22Rv1 (cell line): ENCODE results near the gene USP15.

Experiments
- H3K27ac ChIP-seq: fragments of 450-650 bp; 2 replicates; pipeline ENCODE4 v1.5.1; 2017
- ZFX ChIP-seq: fragments of 450-650 bp; IDR thresholded peaks from 2 replicates; pipeline ENCODE4 v1.6.1; 2017; ENCODE audit warnings: antibody characterized with exemption, borderline replicate concordance
- TF ChIP-seq, protein P1 (sequence below): fragments of 450-650 bp; IDR thresholded peaks from 2 replicates; pipeline ENCODE4 v1.5.1; 2017; ENCODE audit warnings: mild to moderate bottlenecking

Gene USP15

DNA sequence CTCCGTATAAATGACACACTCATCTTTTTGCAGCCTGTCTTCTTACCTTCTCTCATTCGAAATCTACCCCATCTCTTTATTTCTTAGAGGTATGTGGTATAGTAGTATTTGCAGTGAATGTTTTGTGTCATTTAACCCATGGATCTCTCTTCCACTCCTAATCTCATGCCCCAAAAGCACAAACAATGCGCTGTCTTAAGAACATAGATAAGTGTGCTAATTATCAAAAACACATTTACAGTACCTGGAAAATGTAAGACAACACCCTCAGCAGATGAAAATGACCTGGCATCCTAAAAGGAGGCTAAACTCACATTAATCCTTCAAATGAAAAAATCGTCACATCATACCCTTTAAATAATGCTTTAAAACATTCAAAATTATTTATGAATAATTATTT is 10.7 kb downstream of the USP15 start:
- TF ChIP-seq ZFX: no peak
- TF ChIP-seq, protein P1, sequence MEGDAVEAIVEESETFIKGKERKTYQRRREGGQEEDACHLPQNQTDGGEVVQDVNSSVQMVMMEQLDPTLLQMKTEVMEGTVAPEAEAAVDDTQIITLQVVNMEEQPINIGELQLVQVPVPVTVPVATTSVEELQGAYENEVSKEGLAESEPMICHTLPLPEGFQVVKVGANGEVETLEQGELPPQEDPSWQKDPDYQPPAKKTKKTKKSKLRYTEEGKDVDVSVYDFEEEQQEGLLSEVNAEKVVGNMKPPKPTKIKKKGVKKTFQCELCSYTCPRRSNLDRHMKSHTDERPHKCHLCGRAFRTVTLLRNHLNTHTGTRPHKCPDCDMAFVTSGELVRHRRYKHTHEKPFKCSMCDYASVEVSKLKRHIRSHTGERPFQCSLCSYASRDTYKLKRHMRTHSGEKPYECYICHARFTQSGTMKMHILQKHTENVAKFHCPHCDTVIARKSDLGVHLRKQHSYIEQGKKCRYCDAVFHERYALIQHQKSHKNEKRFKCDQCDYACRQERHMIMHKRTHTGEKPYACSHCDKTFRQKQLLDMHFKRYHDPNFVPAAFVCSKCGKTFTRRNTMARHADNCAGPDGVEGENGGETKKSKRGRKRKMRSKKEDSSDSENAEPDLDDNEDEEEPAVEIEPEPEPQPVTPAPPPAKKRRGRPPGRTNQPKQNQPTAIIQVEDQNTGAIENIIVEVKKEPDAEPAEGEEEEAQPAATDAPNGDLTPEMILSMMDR: no peak
- no peak overlapping the region for H3K27ac ChIP-seq

DNA sequence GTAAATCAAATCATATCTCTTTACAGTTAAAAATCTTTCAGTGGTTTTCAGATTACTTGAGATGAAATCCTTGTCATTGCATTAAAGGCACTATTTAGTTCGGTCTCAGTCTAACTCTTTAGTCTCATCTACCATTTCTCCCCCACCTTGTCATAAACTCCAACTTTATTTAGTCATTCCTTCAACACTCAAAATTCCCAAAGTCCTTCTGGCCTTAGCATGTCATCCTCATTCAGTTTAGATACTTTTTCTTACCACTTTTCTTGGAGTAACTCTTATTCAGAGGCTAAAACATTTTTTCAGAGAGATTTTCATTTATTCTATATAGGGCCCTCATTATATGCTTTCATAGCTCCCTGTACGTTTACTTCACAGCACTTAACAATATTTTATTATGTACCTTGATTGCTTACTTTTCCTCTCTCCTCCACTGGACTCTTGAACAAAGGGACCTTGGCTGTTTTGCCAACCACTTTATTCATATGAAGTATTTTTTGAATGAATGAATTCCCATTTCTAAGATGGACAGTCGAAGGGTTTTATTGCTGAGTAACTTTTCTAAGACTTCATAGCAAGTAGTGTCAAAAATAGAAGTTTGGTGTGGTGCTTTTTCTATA is 12.8 kb downstream of the USP15 start:
- no peak overlapping the region for H3K27ac ChIP-seq
- TF ChIP-seq, protein P1: no peak
- no peak for TF ChIP-seq ZFX

DNA sequence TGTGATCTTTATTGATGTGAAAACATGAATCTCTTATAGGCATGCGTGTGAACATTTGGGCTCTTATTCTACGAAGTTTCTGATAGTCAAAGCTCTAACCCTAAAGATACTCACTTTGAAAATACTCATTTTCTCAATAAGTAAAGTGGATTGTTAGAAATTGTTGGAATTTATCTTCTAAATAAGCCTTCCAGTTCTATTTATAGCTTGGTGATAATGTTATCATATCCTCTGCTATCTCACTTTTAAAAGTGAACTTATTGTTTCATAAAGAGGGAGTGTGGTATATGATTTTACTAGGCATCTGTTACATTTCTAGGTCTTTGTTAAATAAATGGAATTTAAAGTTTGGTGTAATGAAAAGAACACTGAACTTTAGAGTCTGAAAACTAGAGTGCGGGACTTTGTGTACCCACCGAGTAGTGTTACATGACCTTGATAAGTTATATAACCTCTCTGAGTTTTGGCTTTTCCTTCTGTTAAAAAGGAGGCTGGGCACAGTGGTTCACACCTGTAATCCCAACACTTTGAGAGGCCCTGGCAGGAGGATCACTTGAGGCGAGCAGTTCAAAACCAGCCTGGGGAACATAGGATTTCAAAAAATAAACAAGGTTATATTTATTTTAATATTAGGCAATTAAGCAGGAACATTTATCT is 13.6 kb downstream of the USP15 start:
- no peak overlapping the region for H3K27ac ChIP-seq
- TF ChIP-seq ZFX: no peak
- TF ChIP-seq, protein P1: no peak

DNA sequence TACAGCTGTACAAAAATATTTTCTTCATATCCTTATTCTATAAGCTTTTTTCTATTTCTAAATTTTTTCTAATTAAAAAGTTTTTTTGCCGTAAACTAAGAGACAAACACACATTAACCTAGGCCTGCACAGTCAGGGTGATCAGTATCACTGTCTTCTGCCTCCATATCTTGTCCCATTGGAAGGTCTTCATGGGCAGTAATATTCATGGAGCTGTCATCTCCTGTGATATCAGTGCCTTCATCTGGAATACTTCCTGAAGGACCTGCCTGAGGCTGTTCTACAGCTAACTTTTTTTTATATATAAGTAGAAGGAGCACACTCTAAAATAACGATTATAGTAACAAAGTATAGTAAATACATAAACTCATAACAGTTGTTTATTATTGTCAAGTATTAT is 17.8 kb downstream of the USP15 start:
- no peak for TF ChIP-seq ZFX
- TF ChIP-seq, protein P1: no peak
- no peak overlapping the region for H3K27ac ChIP-seq

DNA sequence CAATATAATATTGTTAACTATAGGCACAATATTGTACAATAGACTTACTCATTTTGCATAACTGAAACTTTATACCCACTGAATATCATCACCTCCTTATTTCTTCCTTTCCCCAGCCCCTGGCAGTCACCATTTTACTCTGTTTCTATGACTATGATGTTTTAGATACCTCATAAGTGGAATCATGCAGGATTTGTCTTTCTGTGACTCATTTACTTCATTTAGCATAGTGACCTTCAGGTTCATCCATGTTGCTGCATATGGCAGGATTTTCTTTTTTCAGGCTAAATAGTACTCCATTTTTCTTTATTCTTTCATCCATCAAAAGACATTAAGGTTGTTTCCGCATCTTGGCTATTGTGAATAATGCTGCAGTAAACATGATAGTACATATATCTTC is 18.9 kb downstream of the USP15 start:
- no peak overlapping the region for H3K27ac ChIP-seq
- TF ChIP-seq, protein P1: no peak
- no peak for TF ChIP-seq ZFX

DNA sequence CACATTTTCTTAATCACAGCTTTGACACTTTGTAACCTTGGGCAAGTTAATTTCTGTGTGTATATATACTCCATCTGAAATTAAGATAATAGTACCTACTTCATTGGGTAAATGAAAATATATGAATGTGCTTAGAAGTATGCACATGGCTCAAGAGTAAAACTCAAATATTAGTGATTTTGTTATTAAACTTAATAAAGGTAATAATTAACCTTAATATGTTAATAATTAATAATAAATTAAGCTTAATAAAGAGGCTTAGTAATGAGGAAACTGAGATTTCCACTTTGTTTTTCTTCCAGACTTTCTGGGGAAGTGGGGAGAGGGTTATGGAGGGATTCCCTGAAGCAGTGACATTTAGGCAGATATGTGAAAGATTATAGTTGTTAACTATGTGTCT is 19.8 kb downstream of the USP15 start:
- TF ChIP-seq ZFX: no peak
- TF ChIP-seq, protein P1: no peak
- H3K27ac ChIP-seq: no peak overlapping the region

DNA sequence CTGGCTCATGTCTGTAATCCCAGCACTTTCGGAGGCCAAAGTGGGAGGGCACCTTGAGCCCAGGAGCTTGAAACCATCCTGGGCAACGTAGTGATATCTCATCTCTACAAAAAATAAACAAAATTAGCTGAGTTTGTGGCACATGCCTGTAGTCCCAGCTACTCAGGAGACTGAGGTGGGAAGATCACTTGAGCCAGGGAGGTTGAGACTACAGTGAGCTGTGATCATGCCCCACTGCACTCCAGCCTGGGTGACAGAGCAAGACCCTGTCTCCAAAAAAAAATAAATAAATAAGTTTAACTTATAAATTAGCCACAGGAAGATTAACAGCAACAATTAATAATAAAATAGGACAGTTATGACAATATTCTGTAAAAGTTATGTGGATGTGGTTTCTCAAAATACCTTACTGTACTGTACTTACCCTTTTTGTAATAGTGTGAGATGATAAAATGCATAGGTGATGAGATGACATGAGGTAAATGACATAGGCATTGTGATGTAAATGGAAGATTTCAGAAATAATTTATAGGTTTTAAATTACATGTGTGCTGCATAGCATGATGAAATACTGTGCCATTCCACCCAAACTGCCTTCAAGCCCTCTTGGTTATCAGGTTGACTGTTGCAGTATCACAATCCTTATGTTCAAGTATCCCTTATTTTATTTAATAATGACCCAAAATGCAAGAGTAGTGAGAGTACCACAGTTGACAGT is 22.0 kb downstream of the USP15 start:
- TF ChIP-seq, protein P1: no peak
- TF ChIP-seq ZFX: no peak
- H3K27ac ChIP-seq: no peak overlapping the region
